CD14-positive monocyte (primary cell): Measurements from ENCODE around the gene ZBTB5. TPM values are rescaled to one million over a fixed set of nuclear protein-coding genes. Genes with fewer than 3 reads are reported as not detected.

Experiments used
- DNase-seq, 3 donors: peaks; one replicate each; pipeline ENCODE4 v3.0.0-alpha.2; 2011 to 2022
- H2AFZ ChIP-seq: 2 replicates; pipeline ENCODE4 v1.6.0; 2012; ENCODE audit warnings: mild to moderate bottlenecking, low read depth, low read length, inconsistent platforms; ENCODE audit not compliant: insufficient read depth, poor library complexity, severe bottlenecking
- H3K27ac ChIP-seq, 2 donors: 1 replicate in 1 of 2; 2 replicates in 1 of 2; pipeline ENCODE4 v1.5.1; 2012 to 2013; ENCODE audit warnings: low read length in 2 of 2, control low read depth in 1 of 2, inconsistent platforms in 1 of 2, low read depth in 1 of 2, mild to moderate bottlenecking in 1 of 2
- H3K27me3 ChIP-seq, 2 donors: one replicate each; pipeline versions ENCODE4 v1.6.0 to v1.6.1; 2011 to 2013; ENCODE audit warnings: low read length in 2 of 2; ENCODE audit not compliant: control insufficient read depth in 2 of 2, insufficient read depth in 2 of 2
- H3K36me3 ChIP-seq, 2 donors: replicated peaks in 1 of 2; 1 replicate in 1 of 2; 2 replicates in 1 of 2; pipeline versions ENCODE4 v1.5.1 to v1.6.1; 2012 to 2013; ENCODE audit warnings: low read length in 2 of 2, control low read depth in 1 of 2, inconsistent platforms in 1 of 2, mild to moderate bottlenecking in 1 of 2; ENCODE audit not compliant: insufficient read depth in 2 of 2, control insufficient read depth in 1 of 2
- H3K4me1 ChIP-seq, 2 donors: 1 replicate in 1 of 2; 2 replicates in 1 of 2; pipeline versions ENCODE4 v1.5.1 to v1.6.1; 2012 to 2013; ENCODE audit warnings: low read length in 2 of 2, control low read depth in 1 of 2, inconsistent platforms in 1 of 2, mild to moderate bottlenecking in 1 of 2, moderate library complexity in 1 of 2; ENCODE audit not compliant: insufficient read depth in 2 of 2, control insufficient read depth in 1 of 2
- H3K4me2 ChIP-seq: replicated peaks from 2 replicates; pipeline ENCODE3; 2012; ENCODE audit warnings: low read length, moderate library complexity, mild to moderate bottlenecking; ENCODE audit not compliant: poor library complexity, severe bottlenecking; ENCODE audit errors: extremely low read depth
- H3K4me3 ChIP-seq, 3 experiments: fragments of 200-600 bp in 1 of 3; sonication (generic) in 1 of 3; replicated peaks in 1 of 3; 1 replicate in 2 of 3; 2 replicates in 1 of 3; pipeline ENCODE4 v1.5.1; 2011 to 2013; ENCODE audit warnings: low read length in 3 of 3, mild to moderate bottlenecking in 3 of 3, control low read depth in 2 of 3, low read depth in 2 of 3, inconsistent platforms in 1 of 3, moderate library complexity in 1 of 3
- H3K79me2 ChIP-seq: 2 replicates; pipeline ENCODE4 v1.6.0; 2012; ENCODE audit warnings: mild to moderate bottlenecking, control low read depth, inconsistent platforms, low read length, moderate library complexity; ENCODE audit not compliant: insufficient read depth
- H3K9ac ChIP-seq: 2 replicates; pipeline ENCODE4 v1.6.0; 2017; ENCODE audit warnings: low read length, mild to moderate bottlenecking; ENCODE audit not compliant: insufficient read depth, poor library complexity, severe bottlenecking
- H3K9me3 ChIP-seq, 2 donors: replicated peaks in 1 of 2; 1 replicate in 1 of 2; 2 replicates in 1 of 2; pipeline versions ENCODE4 v1.5.1 to v1.6.1; 2012 to 2013; ENCODE audit warnings: low read length in 2 of 2, control low read depth in 1 of 2; ENCODE audit not compliant: control insufficient read depth in 1 of 2, insufficient read depth in 1 of 2
- H4K20me1 ChIP-seq: 2 replicates; pipeline ENCODE4 v1.6.0; 2012; ENCODE audit warnings: mild to moderate bottlenecking, low read length, control low read depth, moderate library complexity; ENCODE audit not compliant: insufficient read depth
- H3K27ac Mint-ChIP-seq, 7 donors: one replicate each; pipeline ENCODE4 v1.8.0; 2020; ENCODE audit warnings: mild to moderate bottlenecking in 7 of 7, mixed read lengths in 7 of 7, moderate library complexity in 6 of 7, inconsistent platforms in 2 of 7
- H3K27me3 Mint-ChIP-seq, 3 donors: one replicate each; pipeline ENCODE4 v1.8.0; 2021 to 2022; ENCODE audit warnings: low read depth in 3 of 3, mild to moderate bottlenecking in 3 of 3, mixed read lengths in 3 of 3, moderate library complexity in 3 of 3, inconsistent platforms in 1 of 3
- H3K36me3 Mint-ChIP-seq, 2 donors: one replicate each; pipeline ENCODE4 v1.8.0; 2020; ENCODE audit warnings: mixed read lengths in 2 of 2, inconsistent platforms in 1 of 2, mild to moderate bottlenecking in 1 of 2
- H3K4me1 Mint-ChIP-seq: one replicate; pipeline ENCODE4 v1.8.0; 2020; ENCODE audit warnings: mild to moderate bottlenecking, mixed read lengths
- H3K4me3 Mint-ChIP-seq, 2 donors: one replicate each; pipeline ENCODE4 v1.8.0; 2020; ENCODE audit warnings: mild to moderate bottlenecking in 2 of 2, mixed read lengths in 2 of 2, moderate library complexity in 1 of 2
- H3K9me3 Mint-ChIP-seq, 7 donors: one replicate each; pipeline ENCODE4 v1.8.0; 2020 to 2022; ENCODE audit warnings: mixed read lengths in 7 of 7, mild to moderate bottlenecking in 6 of 7, moderate library complexity in 6 of 7, inconsistent platforms in 2 of 7
- WGBS: methylation state at CpG from one replicate; pipeline ENCODE4 v1.1.5; 2013; ENCODE audit warnings: missing lambda C conversion rate; ENCODE audit not compliant: insufficient coverage; 5-methylcytosine and 5-hydroxymethylcytosine counted together
- intact Hi-C, 2 donors: fragments of 100-400 bp; cut with micrococcal nuclease; formaldehyde crosslinking; loops; one replicate each; pipeline versions ENCODE4 v1.15.0 to v1.15.1; 2023
- polyA plus RNA-seq, 3 donors: library from polyadenylated mRNA; depleted of rRNA in 1 of 3; unstranded in 2 of 3; stranded (reverse) in 1 of 3; fragments of 300-500 nt in 2 of 3; fragments of >200 nt in 1 of 3; fragmentation: Illumina TruSeq in 2 of 3; gene quantifications; 1 replicate in 2 of 3; 2 replicates in 1 of 3; pipeline ENCODE4 v1.2.3, GENCODE V29; 2012 to 2021
- TF ChIP-seq, protein P1 (sequence below): fragments of 200-600 bp; IDR thresholded peaks from one replicate; pipeline ENCODE4 v1.8.0; 2022; ENCODE audit warnings: antibody characterized with exemption, mild to moderate bottlenecking

ZBTB5 gene
- polyA plus RNA-seq, 3 donors = 0.58 to 6.4 (median 1.4) TPM

DNA sequence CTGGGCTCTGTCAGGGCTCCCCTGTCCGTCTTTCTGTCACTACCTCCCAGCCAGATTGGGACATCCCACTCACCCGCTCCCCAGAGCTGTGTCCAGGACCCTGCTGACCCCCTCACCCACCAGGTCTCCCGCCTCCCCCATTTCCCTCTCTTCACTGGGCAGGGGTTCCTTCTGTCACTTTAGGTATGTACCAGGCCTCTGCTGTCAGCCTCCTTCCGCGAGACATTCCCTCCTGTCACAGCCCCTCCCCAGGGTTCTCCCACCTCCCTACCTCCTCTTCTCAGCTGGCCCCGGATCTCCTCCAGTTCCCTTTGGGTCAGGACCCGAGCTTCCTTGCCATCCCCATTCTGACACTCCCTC, 21.0 kb upstream of the ZBTB5 start:
- DNase-seq = no peak
- H3K36me3 ChIP-seq = peaks cover 0 to 13% of the 10 kb centered on the region in 2 donors

DNA sequence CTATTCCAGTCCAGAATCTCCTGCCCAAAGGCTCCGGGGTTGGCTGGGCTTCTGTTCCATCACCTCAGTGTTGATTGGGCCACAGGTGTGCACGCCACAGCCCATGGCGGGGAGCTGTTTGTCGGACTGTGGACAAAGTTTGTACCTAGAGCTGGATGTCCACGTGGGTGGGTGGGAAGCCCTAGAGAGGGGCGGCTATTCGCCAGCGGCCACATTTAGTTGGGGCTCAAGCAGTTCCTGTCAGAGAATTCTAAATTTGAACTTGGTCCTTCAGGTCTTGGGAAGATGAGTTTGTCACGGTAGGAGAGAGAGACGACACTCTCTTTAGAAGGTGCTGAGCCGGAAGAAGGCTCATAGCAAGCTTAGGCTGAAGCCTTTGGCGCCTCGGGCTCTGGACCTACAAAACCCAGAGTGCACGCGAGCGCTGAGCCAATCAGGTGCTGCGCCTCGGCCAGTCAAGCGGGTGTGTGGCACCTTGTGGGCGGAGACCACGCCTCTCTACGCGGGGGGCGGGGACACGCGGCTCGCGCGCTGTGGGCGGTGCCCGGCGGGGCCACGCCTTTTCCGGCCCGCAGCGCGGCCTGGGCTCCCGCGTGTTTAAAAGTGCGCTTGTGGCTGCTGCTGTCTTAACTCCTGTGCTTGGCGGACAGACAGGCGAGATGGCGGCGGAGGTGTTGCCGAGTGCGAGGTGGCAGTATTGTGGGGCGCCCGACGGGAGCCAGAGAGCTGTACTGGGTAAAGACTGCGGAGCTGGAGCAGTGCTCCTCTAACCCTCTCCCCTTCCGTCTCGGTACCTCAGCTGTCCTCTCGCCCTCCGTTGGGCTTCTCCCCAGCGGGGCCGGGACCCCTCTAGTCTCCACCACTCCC, 20.4 kb upstream of the ZBTB5 start, which contains the start of gene POLR1E:
Gene POLR1E, plus strand, starts transcription at position 560 of the 867 bp plus-strand sequence. Its CDS starts 100 bp downstream, at position 660.
- peak within 1 kb of the TSS; percentile 60 for H3K9ac ChIP-seq
- intact Hi-C loops = loop anchor here (2.0 to 10.0 kb wide), 6 partner anchors 19 to 419 kb away; partner anchors contain the start of genes DCAF10 (in 1 of the 2), GRHPR (in 1 of the 2), SLC25A51 (in 1 of the 2) and ZBTB5 (in 1 of the 2)

More for the DNA sequence above, 21.0 kb upstream of the ZBTB5 start:
- Histone ChIP-seq H2AFZ (peak overlapping the region; percentile 83), H4K20me1 (no peaks in the 10 kb centered on the region), H3K27me3 (peaks cover 0 to 2% of the 10 kb centered on the region in 2 donors), H3K4me3 (peak overlapping the region; percentile 66 to 85 (median 75)), H3K4me2 (peak overlapping the region; percentile 88), H3K27ac (peak overlapping the region in 1 of 2 donors; percentile 56), H3K9me3 (no peaks in the 10 kb centered on the region), H3K4me1 (peaks cover 15 to 24% of the 10 kb centered on the region in 2 donors), H3K79me2 (peaks cover 7% of the 10 kb centered on the region), H3K9ac (peak overlapping the region; percentile 60)
- Mint-ChIP-seq H3K27ac (peak overlapping the region; percentile 21 to 92 (median 74)), H3K4me3 (peak overlapping the region; percentile 88 to 93), H3K27me3 (peaks cover 4 to 10% (median 4%) of the 10 kb centered on the region in 3 donors), H3K9me3 (no peaks in the 10 kb centered on the region), H3K4me1 (peaks cover 23% of the 10 kb centered on the region), H3K36me3 (peaks cover 18 to 21% of the 10 kb centered on the region in 2 donors)
- intact Hi-C loops = loop anchor here (10.0 kb wide), 3 partner anchors 319 to 419 kb away; partner anchors contain the start of genes DCAF10 (in 1 of the 2), SLC25A51 (in 1 of the 2) and ZCCHC7 (in 1 of the 2)
- WGBS = 2% methylated on average over 7 of the region's 7 CpGs
- TF ChIP-seq, protein P1, sequence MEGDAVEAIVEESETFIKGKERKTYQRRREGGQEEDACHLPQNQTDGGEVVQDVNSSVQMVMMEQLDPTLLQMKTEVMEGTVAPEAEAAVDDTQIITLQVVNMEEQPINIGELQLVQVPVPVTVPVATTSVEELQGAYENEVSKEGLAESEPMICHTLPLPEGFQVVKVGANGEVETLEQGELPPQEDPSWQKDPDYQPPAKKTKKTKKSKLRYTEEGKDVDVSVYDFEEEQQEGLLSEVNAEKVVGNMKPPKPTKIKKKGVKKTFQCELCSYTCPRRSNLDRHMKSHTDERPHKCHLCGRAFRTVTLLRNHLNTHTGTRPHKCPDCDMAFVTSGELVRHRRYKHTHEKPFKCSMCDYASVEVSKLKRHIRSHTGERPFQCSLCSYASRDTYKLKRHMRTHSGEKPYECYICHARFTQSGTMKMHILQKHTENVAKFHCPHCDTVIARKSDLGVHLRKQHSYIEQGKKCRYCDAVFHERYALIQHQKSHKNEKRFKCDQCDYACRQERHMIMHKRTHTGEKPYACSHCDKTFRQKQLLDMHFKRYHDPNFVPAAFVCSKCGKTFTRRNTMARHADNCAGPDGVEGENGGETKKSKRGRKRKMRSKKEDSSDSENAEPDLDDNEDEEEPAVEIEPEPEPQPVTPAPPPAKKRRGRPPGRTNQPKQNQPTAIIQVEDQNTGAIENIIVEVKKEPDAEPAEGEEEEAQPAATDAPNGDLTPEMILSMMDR = no peak

More for the DNA sequence above, 20.4 kb upstream of the ZBTB5 start, which contains the start of gene POLR1E:
- H3K36me3 Mint-ChIP-seq = peaks cover 13 to 21% of the 10 kb centered on the region in 2 donors
- Histone ChIP-seq H3K4me2 (peak within 1 kb of the TSS; percentile 88), H3K9me3 (no peaks in the 10 kb centered on the region), H4K20me1 (no peaks in the 10 kb centered on the region), H3K4me3 (peak within 1 kb of the TSS; percentile 66 to 85 (median 75)), H3K36me3 (peaks cover 0 to 7% of the 10 kb centered on the region in 2 donors), H2AFZ (peak within 1 kb of the TSS; percentile 83), H3K27me3 (peaks cover 0 to 2% of the 10 kb centered on the region in 2 donors), H3K4me1 (peaks cover 15 to 24% of the 10 kb centered on the region in 2 donors), H3K27ac (peak within 1 kb of the TSS in 1 of 2 donors; percentile 56), H3K79me2 (peaks cover 7% of the 10 kb centered on the region)
- no peaks in the 10 kb centered on the region for H3K9me3 Mint-ChIP-seq
- H3K4me3 Mint-ChIP-seq = peak within 1 kb of the TSS; percentile 88 to 93
- peaks cover 4 to 10% (median 5%) of the 10 kb centered on the region in 3 donors for H3K27me3 Mint-ChIP-seq
- DNase-seq = peak; percentile 91 to 94 (median 93)
- 3% methylated on average over 51 of the region's 56 CpGs for WGBS
- peaks cover 23% of the 10 kb centered on the region for H3K4me1 Mint-ChIP-seq
- peak within 1 kb of the TSS; percentile 57 to 92 (median 74) for H3K27ac Mint-ChIP-seq
- TF ChIP-seq, protein P1 = no peak
